Endothelial cell of umbilical vein (primary cell): ENCODE measurements around the gene RMC1. TPM values are rescaled to one million over a fixed set of nuclear protein-coding genes. Genes with fewer than 3 reads are reported as not detected.

Experiments
- BruUV-seq: library from RNA; stranded (reverse); fragments of 400-500 nt; replicated peaks from 2 replicates; lab custom pipeline; 2021; lab: Mats Ljungman, UMichigan
- CTCF ChIA-PET: fragments of 300-600, 350-600 bp; sonication (Branson Sonifier 250); formaldehyde crosslinking; loops from one replicate; lab custom pipeline; 2021; ENCODE audit warnings: antibody characterized with exemption, inconsistent platforms; lab: Charles Lee
- POLR2A ChIA-PET: fragments of 300-600, 350-600 bp; sonication (Branson Sonifier 250); formaldehyde crosslinking; loops from one replicate; lab custom pipeline; 2021; ENCODE audit warnings: antibody characterized with exemption, inconsistent platforms; lab: Charles Lee
- DNase-seq: peaks from one replicate; pipeline ENCODE4 v3.0.0-alpha.2; 2011; ENCODE audit warnings: low read depth, low spot score
- FAIRE-seq: peaks from 2 replicates; lab custom pipeline; 2011; peaks lifted over from hg19 to GRCh38; lab: Jason Lieb, UNC
- H2AFZ ChIP-seq: 2 replicates; pipeline ENCODE4 v1.6.0; 2012; ENCODE audit warnings: low read depth, low read length, control low read depth, inconsistent platforms
- H3K27ac ChIP-seq: 2 replicates; pipeline ENCODE4 v1.5.1; 2011; ENCODE audit warnings: low read depth, mild to moderate bottlenecking, control low read depth, low read length, moderate library complexity; ENCODE audit not compliant: insufficient read depth
- H3K27me3 ChIP-seq, 2 experiments: 2 replicates each; pipeline versions ENCODE4 v1.6.0 to v1.6.1; 2011; ENCODE audit warnings: low read length in 2 of 2, mixed read lengths in 1 of 2; ENCODE audit not compliant: control insufficient read depth in 2 of 2, insufficient read depth in 2 of 2
- H3K36me3 ChIP-seq, 2 experiments: 2 replicates in 1 of 2; 3 replicates in 1 of 2; pipeline ENCODE4 v1.5.1; 2011; ENCODE audit warnings: low read length in 2 of 2, mild to moderate bottlenecking in 1 of 2, moderate library complexity in 1 of 2; ENCODE audit not compliant: control insufficient read depth in 2 of 2, insufficient read depth in 2 of 2; ENCODE audit errors: extremely low read depth in 1 of 2
- H3K4me1 ChIP-seq: 3 replicates; pipeline ENCODE4 v1.5.1; 2011; ENCODE audit warnings: mild to moderate bottlenecking, low read length; ENCODE audit not compliant: control insufficient read depth, insufficient read depth; ENCODE audit errors: extremely low read depth
- H3K4me2 ChIP-seq: 2 replicates; pipeline ENCODE4 v1.6.1; 2011; ENCODE audit warnings: low read length, control low read depth, mixed read lengths; ENCODE audit not compliant: insufficient read depth
- H3K4me3 ChIP-seq, 3 experiments: fragments of 200-600 bp in 1 of 3; sonication (generic), shearing (Covaris generic) in 1 of 3; replicated peaks in 1 of 3; 2 replicates each; pipeline ENCODE4 v1.5.1; 2011 to 2016; ENCODE audit warnings: control low read depth in 3 of 3, low read length in 3 of 3, mild to moderate bottlenecking in 2 of 3, inconsistent platforms in 1 of 3, low read depth in 1 of 3, moderate library complexity in 1 of 3; ENCODE audit not compliant: insufficient read depth in 1 of 3
- H3K79me2 ChIP-seq: 2 replicates; pipeline ENCODE4 v1.6.0; 2012; ENCODE audit warnings: low read length, inconsistent platforms; ENCODE audit not compliant: control insufficient read depth, insufficient read depth
- H3K9ac ChIP-seq: replicated peaks from 2 replicates; pipeline ENCODE3; 2011; ENCODE audit warnings: low read length, control low read depth; ENCODE audit not compliant: insufficient read depth; ENCODE audit errors: extremely low read depth
- H3K9me1 ChIP-seq: replicated peaks from 3 replicates; pipeline ENCODE4 v1.6.0; 2011; ENCODE audit warnings: mild to moderate bottlenecking, low read length; ENCODE audit not compliant: control insufficient read depth, insufficient read depth; ENCODE audit errors: extremely low read depth
- H3K9me3 ChIP-seq: replicated peaks from 2 replicates; pipeline ENCODE4 v1.5.1; 2012; ENCODE audit warnings: low read length, inconsistent platforms; ENCODE audit not compliant: control insufficient read depth, insufficient read depth
- H4K20me1 ChIP-seq: replicated peaks from 2 replicates; pipeline ENCODE3; 2011; ENCODE audit warnings: mild to moderate bottlenecking, low read length; ENCODE audit not compliant: control insufficient read depth, insufficient read depth; ENCODE audit errors: extremely low read depth
- EZH2 ChIP-seq: IDR thresholded peaks from 2 replicates; pipeline ENCODE4 v1.6.1; 2012; ENCODE audit warnings: borderline replicate concordance, low read depth, mild to moderate bottlenecking, moderate library complexity, low read length, inconsistent platforms; ENCODE audit not compliant: severe bottlenecking
- FOS ChIP-seq: IDR thresholded peaks from 2 replicates; pipeline ENCODE4 v1.6.1; 2011; ENCODE audit warnings: mild to moderate bottlenecking, low read length, moderate library complexity, borderline replicate concordance; ENCODE audit not compliant: insufficient read depth
- GATA2 ChIP-seq: IDR thresholded peaks from 2 replicates; pipeline ENCODE4 v1.7.0; 2011; ENCODE audit warnings: low read depth, mild to moderate bottlenecking, moderate library complexity, mixed read lengths, low read length; ENCODE audit not compliant: insufficient read length, insufficient read depth
- JUN ChIP-seq: IDR thresholded peaks from 2 replicates; pipeline ENCODE4 v1.6.1; 2011; ENCODE audit warnings: borderline replicate concordance, low read depth; ENCODE audit not compliant: insufficient read length, insufficient read depth
- MYC ChIP-seq: IDR thresholded peaks from one replicate; pipeline ENCODE4 v1.6.1; 2011; ENCODE audit warnings: mild to moderate bottlenecking, low read depth, low read length
- POLR2A ChIP-seq: IDR thresholded peaks from 2 replicates; pipeline ENCODE4 v1.6.1; 2012; ENCODE audit warnings: low read depth, mild to moderate bottlenecking, control low read depth, low read length
- POLR2AphosphoS5 ChIP-seq: IDR thresholded peaks from 2 replicates; pipeline ENCODE4 v1.6.1; 2012; ENCODE audit warnings: low read depth, mild to moderate bottlenecking, control low read depth, low read length, moderate library complexity; ENCODE audit not compliant: insufficient read depth
- dilution Hi-C: fragments of 300-500 bp; cut with MboI; formaldehyde crosslinking; loops from one replicate; pipeline ENCODE4 v1.15.0; 2019; ENCODE audit warnings: low sequenced_read_pairs; ENCODE audit not compliant: extremely low pct_ligation_motif_present
- intact Hi-C: fragments of 100-400 bp; cut with micrococcal nuclease; formaldehyde crosslinking; loops from one replicate; pipeline ENCODE4 v1.10.0; 2022
- polyA plus RNA-seq, 4 experiments: library from polyadenylated mRNA; depleted of rRNA in 3 of 4; stranded (reverse) in 3 of 4; unstranded in 1 of 4; fragments of >200 nt; gene quantifications; 2 replicates each; pipeline versions ENCODE4 v1.2.1 to v1.2.3, GENCODE V29; 2011 to 2012; ENCODE audit warnings: missing spikeins in 1 of 4
- total RNA-seq: library from RNA; stranded (reverse); gene quantifications from 2 replicates; pipeline ENCODE4 v1.2.3, GENCODE V29; 2021
- TF ChIP-seq, protein P1 (sequence below), 2 donors: IDR thresholded peaks; 1 replicate in 1 of 2; 2 replicates in 1 of 2; pipeline ENCODE4 v1.5.1; 2011; ENCODE audit warnings: low read length in 2 of 2, mild to moderate bottlenecking in 2 of 2, moderate library complexity in 2 of 2, control low read depth in 1 of 2, inconsistent platforms in 1 of 2, low read depth in 1 of 2; ENCODE audit not compliant: insufficient read depth in 1 of 2; ENCODE audit errors: extremely low read depth in 1 of 2
- TF ChIP-seq, protein P2 (sequence below): IDR thresholded peaks from 2 replicates; pipeline ENCODE4 v1.6.1; 2011; ENCODE audit not compliant: insufficient read depth, insufficient read length

RMC1 gene
- total and polyA plus RNA-seq, 2 donors (not counting 3 experiments of a cell fraction or from before 2014, with no cell fraction given) = 26.2 to 29.7 TPM

DNA sequence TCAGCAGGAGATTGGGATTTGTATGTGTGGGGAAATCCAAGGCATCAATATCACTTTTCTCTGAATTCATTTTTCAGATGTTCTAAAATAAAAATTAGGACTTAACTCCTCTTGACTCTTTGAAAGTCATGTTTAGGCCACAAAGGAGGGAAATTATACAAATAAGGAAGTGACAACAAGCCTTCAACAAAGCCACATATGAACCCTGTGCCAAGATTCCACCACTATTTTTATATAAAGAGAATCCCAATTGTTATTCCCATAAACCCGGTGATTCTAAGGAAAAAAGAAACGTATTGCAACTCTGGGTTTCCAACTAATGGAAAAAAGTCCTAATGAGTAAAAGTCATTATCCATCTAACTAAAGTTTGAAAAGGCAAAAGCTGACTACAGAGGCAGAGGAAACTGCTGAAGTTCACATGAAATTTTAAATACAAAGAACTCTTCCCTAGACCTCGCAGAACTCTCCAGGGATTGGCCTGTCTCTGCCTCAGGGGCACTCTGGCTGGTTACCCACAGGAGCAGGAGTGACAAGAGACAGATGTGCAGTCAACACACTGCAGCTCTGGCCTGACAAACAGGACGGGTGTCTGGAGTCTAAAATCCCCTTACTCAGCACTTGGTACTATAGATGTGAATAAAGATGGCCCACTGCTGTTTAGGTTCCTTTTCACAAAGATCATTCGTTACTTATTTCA, 71.4 kb downstream of the RMC1 start:
- H4K20me1 ChIP-seq = peaks cover 2% of the 10 kb centered on the region
- TF ChIP-seq MYC = no peak
- TF ChIP-seq POLR2A = no peak
- TF ChIP-seq, protein P1, sequence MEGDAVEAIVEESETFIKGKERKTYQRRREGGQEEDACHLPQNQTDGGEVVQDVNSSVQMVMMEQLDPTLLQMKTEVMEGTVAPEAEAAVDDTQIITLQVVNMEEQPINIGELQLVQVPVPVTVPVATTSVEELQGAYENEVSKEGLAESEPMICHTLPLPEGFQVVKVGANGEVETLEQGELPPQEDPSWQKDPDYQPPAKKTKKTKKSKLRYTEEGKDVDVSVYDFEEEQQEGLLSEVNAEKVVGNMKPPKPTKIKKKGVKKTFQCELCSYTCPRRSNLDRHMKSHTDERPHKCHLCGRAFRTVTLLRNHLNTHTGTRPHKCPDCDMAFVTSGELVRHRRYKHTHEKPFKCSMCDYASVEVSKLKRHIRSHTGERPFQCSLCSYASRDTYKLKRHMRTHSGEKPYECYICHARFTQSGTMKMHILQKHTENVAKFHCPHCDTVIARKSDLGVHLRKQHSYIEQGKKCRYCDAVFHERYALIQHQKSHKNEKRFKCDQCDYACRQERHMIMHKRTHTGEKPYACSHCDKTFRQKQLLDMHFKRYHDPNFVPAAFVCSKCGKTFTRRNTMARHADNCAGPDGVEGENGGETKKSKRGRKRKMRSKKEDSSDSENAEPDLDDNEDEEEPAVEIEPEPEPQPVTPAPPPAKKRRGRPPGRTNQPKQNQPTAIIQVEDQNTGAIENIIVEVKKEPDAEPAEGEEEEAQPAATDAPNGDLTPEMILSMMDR (IDR thresholded peaks at IDR 0.05; ENCODE audit: extremely low read depth in 1 of 2, insufficient read depth in 1 of 2, low read depth in 1 of 2, low read length in 2 of 2) = no peak
- TF ChIP-seq, protein P2, sequence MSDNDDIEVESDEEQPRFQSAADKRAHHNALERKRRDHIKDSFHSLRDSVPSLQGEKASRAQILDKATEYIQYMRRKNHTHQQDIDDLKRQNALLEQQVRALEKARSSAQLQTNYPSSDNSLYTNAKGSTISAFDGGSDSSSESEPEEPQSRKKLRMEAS = no peak
- no peak for TF ChIP-seq JUN
- no peak for TF ChIP-seq GATA2
- no peak for TF ChIP-seq EZH2
- no peak for TF ChIP-seq POLR2AphosphoS5
- no peak for TF ChIP-seq FOS
- FAIRE-seq = peak; percentile 46

More for the DNA sequence above, 71.4 kb downstream of the RMC1 start:
- no TSS peak for BruUV-seq
- Histone ChIP-seq H3K36me3 (peaks cover 0 to 3% of the 10 kb centered on the region in 2 experiments), H3K79me2 (peaks cover 35% of the 10 kb centered on the region), H3K27ac (no peak overlapping the region), H3K4me2 (no peak overlapping the region), H3K9me3 (no peaks in the 10 kb centered on the region), H2AFZ (no peak overlapping the region), H3K27me3 (no peaks in the 10 kb centered on the region), H3K4me3 (no peak overlapping the region), H3K4me1 (peaks cover 12% of the 10 kb centered on the region), H3K9ac (no peak overlapping the region), H3K9me1 (no peaks in the 10 kb centered on the region)
- POLR2A ChIA-PET = no interaction called here
- no peak for DNase-seq
- CTCF ChIA-PET = no interaction called here
- intact Hi-C loops = no loop called here
- dilution Hi-C loops = no loop called here
